ENCODE measurements around the gene CDRT4.
A peak's percentile ranks its signal among the peaks of the same experiment; 100 is the strongest.
"Not testable (repeated sequence)": the region's sequence is repeated elsewhere in the genome, so short reads cannot be mapped to it uniquely, and the experiment has no call there.

The CDRT4 gene

DNA sequence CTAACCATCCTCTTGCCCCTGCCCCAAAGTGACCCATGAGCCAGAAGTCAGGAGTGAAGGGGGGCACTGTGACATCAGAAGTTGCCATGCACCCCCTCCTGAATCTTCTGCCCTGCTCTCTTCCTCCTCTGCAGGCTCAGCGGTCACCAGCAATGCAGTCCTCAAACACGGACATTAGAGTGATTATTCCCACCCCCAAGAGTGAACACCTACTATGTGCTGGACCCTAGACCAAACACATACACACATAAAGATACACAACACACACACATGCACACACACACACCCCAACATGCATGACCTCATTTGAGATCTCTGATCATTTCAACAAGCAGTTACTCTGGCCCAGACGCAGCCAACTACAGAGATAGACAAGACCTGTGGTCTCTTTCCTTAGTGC lies at the start of gene CDRT4:
CDRT4 (minus strand) TSS at position 30 of the 400 bp plus-strand sequence. CDS start 27,383 bp downstream, outside the sequence.
- DNase-seq (ENCODE audit: low spot score): no peak

DNA sequence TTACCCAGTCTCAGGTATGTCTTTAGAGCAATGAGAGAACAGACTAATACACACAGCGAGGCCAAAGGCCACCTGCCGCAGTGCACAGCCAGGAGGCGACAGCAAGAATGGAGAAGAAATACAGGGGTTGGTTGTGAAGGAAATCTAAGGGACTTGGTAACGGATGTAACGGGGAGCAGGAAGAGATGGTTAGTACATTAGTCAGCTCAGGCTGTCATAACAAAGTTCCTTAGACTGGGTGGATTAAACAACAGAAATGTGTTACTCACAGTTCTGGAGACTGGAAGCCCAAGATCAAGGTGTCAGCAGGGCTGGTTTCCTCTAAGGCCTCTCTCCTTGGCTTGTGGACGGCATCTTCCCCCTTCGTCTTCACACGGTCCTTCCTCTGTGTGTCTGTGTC lies 48.7 kb upstream of the CDRT4 start:
- DNase-seq (ENCODE audit: low spot score): no peak

DNA sequence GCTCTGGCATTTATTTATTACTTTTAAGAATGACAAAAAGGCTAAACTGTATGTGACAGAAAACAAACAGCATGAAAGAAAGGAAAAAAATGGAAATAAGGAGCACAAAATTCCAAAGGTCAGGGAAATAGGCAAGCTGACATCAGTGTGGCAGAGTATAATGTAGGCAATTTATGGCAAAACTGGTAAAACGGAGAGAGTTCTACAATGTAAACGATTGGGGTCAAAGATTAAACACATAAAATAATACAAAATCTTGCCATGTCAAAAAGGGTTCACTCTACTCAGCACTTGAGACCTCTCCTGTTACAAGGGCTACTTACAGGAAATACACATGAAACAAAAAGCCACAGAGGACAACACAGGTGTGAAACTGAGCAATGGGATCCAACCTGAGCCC lies 47.0 kb upstream of the CDRT4 start:
- DNase-seq (ENCODE audit: low spot score): no peak

DNA sequence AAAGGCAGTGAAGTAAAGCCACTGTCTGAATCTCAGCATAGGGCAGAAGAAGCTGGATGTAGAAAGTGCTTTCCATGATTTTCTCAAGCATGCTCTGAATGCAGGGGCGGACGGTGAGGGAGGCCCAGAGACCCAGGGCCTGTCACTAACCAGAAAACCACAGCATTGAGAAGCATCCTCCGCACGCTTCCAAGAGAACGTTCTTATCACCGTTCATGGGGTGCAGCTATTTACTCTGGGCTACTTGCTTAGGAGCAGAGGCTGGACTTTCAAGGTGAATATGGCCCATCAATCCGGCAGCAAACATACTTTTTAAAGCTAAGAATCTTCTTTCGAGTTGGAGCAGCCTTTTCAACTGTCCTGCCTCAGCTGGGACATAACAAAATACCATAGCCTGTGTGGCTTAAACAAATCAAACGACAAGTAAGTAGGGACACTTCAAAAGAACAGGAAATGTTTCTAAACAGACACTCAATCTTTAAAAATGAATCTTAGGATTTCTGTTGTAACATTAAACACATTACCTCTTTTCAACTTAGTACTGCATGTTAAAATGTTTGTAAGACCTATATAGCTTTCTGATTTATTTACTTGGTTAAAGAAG lies 46.5 kb upstream of the CDRT4 start:
- no peak for DNase-seq (ENCODE audit: low spot score)

DNA sequence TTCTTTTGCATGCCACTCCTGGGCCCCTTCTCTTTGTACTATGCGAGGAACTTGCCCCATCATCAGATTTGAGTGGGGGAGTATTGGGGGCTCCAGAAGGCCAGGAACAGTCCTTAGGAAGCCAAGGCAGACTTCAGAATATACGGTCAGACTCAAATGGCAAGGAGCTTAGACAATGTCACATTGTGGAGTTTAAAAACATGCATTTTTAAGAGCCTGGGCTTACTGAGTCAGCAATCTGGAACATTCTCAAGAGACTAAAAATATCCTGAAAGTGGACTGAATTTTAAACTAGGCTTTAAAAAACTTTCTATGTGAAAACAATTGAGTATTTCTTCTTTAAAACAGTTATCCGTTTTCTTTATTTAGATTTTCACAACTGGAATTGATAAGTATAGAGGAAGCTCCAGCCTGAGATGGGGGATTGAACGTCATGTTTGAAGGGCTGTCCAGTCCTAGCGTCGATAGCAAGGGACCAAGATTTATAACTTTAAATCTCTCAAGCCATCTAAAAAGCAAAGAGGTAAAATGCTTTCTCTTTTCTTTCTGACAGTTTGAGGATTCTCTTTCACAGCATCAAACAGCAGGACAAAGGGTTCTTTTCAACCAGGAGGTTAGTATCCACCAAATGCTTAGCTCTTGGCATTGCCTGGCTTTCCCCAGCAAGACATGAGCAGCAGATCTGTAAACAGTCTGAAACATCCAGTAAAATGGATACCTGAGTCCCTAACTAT lies 45.8 kb upstream of the CDRT4 start:
- DNase-seq (ENCODE audit: low spot score): no peak

DNA sequence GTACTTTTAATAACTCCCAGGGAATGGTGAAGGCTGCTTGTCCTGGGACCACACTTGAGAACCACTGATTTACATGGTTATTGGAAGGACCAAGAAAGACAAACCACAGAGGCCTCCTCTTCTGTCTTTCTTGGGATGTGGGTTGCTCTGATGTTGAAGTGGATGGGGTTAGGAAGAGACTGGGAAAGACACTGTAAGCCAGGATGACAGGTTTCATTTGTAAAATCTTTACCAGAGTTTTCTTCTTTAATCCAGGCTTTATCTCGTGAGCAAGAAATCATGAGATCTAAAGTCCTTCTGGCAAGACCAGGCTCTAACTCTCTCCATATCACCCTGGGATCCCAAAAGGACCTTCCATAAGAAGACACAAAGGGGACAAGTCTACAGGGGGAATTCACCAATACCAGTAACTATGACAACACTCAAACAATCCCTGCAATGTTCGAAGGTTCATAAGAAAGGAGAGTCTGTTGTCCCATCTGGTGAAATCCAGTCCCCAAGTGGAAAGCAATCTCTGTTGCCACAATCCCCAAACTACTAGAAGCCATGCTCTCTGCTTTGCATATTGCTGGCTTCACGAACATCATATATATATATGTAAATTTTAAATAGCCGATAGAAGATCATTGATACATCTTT lies 44.8 kb upstream of the CDRT4 start:
- DNase-seq (ENCODE audit: low spot score): no peak

DNA sequence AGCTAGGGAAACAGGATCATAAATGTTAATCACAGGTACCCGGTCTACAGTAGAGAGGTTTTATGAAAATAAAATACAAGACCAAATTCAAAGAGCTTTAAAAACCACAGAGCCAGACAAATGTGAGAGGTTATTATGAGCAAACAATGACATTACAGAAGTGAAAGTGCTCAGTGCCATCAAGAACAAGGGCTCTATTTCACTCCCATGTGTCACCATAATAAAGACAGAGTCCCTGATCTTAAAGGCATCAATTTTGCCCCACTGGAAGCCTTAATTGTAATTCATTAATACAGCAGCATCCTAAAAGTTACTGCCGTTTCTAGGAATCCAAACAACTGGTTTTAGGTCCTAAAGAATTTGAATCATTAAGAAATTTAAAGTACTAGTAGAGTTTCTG lies 43.7 kb upstream of the CDRT4 start:
- DNase-seq (ENCODE audit: low spot score): no peak

DNA sequence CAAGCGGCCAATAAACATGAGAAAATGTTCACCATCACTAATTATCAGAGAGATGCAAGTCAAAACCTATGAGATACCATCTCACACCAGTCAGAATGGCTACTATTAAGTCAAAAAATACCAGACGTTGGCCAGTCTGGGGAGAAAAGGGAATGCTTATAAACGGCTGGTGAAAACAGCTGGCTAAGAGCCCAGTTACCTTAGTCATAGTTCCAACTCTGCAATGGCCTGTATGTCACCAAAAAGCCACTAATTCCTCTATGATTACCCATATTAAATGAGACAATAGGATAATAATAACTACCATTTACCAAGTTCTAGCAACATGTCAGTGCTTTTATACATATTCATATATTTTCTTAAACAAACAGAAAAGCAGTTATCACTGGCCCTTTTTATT lies 42.9 kb upstream of the CDRT4 start:
- DNase-seq (ENCODE audit: low spot score): no peak

DNA sequence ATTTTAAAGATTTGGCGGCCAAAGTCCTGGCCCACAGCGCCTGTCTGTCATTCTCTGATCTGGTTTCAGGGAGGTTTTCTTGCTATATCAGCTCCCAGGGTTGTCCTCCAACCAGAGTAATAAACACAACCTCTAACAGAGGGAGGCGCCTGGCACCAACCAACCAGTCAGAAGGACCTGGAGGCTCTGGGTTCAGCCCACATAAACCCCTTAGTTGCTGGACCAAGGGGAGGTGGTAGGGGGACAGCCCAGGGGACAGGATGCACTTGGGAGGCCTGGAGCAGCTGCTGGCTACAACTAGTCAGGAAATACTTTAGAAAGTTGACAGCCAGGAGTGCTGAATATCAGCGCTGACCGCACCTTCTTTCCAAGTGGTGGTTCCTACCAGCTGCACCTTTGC lies 41.7 kb upstream of the CDRT4 start:
- DNase-seq (ENCODE audit: low spot score): no peak

DNA sequence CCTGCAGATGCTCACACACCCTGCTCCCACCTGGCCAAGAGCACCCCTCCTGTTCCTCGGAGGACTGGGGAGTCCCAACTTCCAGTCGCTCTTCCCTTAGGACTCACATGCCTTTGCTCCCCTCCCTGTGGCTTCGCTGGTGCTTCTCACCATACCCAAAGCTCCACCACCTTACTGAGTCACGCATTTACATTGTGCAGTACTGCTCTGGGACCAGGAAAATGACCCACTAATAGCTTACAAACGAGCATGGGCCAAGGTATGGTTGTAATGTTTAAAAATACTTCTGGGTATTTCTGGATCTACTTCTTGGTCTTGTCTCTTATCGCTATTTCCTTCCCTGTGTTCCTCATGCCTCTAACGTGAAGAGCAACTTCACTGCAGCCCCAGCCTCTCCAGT lies 41.0 kb upstream of the CDRT4 start:
- DNase-seq (ENCODE audit: low spot score): no peak

DNA sequence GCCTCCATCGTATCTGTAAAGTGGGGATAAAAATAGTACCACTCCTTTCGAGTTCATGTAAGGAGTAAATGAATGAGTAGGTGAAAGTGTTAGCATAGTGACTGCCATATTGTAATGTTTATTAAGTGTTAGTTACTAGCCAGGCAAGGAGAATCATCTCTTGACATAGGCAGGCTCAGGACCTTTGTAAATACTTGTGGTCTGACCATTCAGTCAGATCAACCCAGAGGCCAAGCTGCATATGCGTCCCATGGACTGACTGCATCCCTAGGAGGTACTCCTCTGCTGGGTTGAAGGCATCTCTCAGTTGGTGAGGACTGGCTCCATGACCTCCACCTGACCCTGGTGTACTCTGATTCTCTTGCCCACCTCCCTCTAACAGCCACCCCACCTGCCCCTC lies 40.5 kb upstream of the CDRT4 start:
- no peak for DNase-seq (ENCODE audit: low spot score)

DNA sequence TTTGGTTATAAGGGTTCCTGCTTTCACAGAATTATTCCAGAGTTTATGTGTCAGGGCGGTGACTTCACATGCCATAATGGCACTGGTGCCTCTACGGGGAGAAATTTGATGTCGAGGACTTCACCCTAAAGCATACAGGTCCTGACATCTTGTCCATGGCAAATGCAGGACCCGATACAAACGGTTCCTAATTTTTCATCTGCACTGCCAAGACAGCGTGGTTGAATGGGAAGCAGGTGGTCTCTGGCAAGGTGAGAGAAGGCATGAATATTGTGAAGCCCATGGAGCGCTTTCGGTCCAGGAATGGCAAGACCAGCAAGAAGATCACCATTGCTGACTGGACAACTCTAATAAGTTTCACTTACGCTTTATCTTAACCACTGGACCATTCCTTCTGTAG lies 39.6 kb upstream of the CDRT4 start:
- DNase-seq (ENCODE audit: low spot score): no peak

DNA sequence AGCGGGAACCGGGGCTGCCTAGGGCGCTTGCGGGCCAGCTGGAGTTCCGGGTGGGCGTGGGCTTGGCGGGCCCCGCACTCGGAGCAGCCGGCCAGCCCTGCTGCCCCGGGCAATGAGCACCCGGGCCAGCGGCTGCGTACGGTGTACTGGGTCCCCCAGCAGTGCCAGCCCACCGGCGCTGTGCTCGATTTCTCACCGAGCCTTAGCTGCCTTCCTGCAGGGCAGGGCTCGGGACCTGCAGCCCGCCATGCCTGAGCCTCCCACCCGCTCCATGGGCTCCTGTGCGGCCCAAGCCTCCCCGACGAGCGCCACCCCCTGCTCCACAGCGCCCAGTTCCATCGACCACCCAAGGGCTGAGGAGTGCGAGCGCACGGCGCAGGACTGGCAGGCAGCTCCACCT lies 38.3 kb upstream of the CDRT4 start:
- DNase-seq (ENCODE audit: low spot score): not testable (repeated sequence)

DNA sequence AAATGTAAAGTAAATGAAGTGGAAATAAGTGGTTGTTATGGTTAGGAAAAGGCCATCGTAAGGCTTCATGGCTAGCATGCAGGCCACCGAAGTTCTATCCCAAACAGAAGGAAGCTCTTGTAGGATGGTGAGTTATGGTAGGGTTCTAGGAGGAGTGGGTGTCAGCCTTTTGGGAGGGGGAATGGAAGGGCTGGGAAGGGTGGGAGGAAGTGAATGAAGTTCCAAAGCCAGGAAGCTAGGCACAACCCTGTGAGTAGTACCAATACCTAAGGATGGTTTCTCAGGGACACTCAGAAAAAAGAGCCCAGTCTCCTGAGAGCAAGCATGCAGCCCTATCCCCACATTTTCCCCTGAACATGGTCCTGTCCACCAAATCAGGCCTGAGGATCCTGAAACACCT lies 36.3 kb upstream of the CDRT4 start:
- no peak for DNase-seq (ENCODE audit: low spot score)

DNA sequence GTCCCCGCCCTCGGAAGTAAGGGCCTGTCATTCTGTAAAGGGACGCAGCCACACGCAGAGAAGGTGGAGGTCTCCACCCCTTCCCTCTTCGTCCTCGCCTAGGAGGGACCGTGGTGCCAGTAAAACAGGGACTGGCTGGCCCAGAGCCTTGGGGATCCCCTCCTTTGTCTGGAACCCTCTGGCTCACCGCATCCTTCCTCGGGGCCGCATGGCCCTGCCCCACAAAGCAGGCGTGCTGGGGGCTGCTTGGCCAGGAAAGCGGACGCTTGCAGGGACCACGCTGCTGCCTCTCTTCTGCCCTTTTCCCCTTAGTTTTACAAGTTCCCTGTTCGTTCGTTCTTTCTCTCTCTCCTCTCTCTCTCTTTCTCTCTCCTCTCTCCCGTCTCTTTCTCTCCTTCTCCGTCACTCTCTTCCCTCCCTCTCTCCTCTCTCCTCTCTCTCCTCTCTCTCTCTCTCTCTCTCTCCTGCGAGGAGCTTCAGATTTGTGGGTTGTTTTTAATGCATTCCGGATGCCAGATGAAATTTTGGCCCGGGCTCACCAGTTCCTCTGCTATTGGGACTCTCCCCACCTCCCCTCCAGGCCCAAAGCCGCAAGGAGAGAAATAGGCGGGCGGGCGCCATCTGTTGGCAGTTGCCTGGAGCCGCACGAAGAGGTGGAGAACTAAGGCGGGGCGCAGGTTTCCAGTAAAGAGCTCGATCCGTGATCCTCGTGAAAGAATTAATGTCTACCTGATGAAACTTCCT lies 35.1 kb upstream of the CDRT4 start:
- DNase-seq (ENCODE audit: low spot score): peak; percentile 75

DNA sequence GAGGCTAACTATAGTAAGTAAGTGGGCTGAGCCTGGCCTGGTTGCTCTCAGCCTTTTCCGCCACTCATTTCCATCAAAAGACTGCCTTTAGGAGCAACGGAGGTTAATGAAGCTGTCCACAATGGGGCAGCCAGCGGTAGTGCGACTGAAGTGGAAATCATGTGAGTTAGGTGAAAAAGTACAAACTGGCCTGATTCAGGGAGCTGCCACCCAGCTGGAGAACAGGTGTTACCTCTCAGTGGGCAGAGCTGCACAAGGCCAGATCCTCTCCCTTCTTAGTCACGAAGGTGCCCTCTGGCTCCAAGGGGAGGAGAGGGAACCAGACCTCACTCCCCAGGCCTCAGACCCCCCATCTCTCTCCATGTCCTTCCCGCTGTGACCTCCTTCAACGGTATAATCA lies 34.4 kb upstream of the CDRT4 start:
- no peak for DNase-seq (ENCODE audit: low spot score)

DNA sequence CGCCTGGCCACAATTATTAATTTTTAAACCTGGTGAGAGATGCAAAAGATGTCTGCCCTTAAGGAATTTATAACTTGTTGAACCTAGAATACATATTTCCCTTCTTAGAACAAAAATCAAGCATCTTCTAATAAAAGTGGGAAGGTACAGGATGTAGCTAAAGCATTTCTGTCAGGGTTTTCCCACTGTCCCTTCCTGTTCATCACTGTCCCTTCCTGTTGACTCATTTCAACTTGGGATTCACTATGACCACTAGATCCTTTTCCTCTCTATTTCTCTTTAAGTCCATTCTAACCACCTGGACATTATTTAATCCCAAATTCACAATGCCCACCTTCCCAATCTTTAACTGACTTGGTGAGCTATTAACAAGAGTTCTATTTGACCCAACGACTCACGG lies 33.9 kb upstream of the CDRT4 start:
- DNase-seq (ENCODE audit: low spot score): no peak

DNA sequence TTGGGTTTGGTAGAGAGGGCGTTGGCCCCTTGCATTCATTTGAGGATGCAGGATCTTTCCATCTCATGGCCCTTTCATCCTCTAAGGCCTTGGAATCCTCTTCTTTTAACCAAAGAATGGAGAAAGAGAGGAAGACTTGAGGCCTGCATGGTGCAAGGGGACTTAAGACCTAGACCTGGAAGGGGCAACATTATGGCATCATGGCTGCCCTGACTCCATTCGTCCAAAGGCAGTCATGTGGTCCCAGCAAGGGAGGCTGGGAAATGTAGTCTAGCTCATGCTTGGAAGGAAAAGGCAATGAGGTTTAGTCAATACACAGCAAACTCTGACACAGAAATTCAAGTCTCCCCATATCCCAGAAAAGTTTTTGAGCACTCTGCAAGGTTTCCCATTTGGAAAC lies 30.7 kb upstream of the CDRT4 start:
- peak; percentile 4 for DNase-seq (ENCODE audit: low spot score)

DNA sequence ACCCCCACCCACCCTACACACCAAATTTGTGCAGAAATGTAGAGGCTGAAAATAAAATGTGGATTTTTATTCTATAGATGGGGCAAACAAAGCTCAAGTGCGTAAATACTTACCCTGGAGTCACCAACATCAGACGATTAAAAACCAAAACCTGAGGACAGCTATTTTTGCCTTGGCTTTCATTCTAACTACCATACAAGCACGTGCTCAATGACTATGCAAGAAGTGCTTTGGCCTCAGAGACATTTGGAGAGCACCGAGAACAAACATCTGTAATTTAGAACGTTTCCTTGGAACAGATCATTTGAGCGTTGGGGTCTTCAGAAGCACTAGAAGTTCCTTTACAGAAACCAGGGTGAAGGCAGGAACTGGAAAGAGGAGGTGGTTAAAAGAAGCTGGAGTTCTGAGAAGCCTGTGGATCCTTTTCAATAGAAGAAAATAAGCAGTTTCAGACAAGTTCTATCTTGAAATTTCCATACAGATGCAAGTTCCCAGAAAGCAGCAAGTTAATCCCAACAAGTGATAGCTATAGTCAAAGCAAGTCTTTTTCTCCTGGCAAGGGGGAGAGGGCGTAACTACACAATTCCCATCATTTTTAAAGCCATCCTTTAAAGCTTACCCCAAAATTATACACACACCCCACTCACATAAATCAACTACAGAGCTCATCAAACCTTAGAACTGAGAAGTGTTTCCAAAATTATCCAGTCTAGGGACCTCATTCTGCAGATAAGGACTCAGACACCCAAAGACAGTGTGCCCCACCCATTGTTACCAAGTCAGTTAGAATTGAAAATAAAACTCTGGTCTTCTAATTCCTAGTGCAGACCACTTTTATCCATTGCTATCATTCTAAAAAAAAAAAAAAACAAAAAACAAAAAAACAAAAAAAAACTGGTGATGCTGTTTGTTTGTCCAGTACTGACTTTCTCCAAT lies 29.6 kb upstream of the CDRT4 start:
- no peak for DNase-seq (ENCODE audit: low spot score)

DNA sequence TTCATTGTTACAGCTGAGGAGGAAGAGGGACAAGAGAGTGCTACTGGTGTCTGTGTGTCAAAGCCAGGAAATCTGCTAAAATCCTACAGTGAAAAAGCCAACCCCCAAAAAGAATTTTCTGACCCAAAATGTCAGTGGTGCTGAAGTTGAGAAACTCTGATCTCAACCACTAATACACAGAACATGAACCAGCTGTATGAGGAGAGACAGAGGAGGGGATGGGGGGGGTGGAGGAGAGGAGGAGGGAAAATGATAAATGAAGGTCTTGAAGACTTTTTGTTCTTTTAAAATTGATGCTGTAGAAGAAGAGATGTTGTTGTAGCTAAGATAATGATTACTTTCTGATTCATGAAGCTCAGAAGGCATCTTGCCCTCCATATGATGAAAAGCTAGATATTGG lies 27.4 kb upstream of the CDRT4 start:
- DNase-seq (ENCODE audit: low spot score): no peak

DNA sequence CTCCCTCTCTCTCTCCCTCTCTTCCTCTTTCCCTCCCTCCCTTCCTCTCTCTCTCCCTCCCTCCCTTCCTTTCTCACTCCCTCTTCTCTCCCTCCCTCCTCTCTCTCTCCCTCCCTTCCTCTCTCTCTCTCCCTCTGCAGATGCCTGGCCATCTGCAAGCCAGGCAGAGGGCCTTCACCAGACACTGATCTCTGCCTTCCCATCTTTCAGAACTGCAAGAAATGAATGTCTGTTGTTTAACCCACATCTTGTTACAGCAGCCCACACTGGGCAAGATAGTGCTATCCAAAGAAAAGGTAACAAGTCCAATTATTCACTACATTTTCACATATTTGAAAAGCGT lies 26.2 kb upstream of the CDRT4 start:
- no peak for DNase-seq (ENCODE audit: low spot score)
